RCC 7860 (cell line): ENCODE measurements around the gene MYLK.
A peak's percentile ranks its signal among the peaks of the same experiment; 100 is the strongest.

Source experiments
- DNase-seq: peaks from one replicate; pipeline ENCODE4 v3.0.0-alpha.2; 2015; ENCODE audit warnings: low spot score
- FAIRE-seq: peaks from 2 replicates; lab custom pipeline; 2012; peaks lifted over from hg19 to GRCh38; lab: Jason Lieb, UNC

Gene MYLK

GRCh38 chr3:123832692-123833397, 51.3 kb downstream of the MYLK start:
- DNase-seq (no peak), FAIRE-seq (no peak)

- DNase-seq (no peak), FAIRE-seq (no peak)
Measured at GRCh38 chr3:123831420-123831819, 52.7 kb downstream of the MYLK start.

GRCh38 chr3:123821920-123822319, 62.2 kb downstream of the MYLK start:
- FAIRE-seq (no peak), DNase-seq (no peak)

DNA sequence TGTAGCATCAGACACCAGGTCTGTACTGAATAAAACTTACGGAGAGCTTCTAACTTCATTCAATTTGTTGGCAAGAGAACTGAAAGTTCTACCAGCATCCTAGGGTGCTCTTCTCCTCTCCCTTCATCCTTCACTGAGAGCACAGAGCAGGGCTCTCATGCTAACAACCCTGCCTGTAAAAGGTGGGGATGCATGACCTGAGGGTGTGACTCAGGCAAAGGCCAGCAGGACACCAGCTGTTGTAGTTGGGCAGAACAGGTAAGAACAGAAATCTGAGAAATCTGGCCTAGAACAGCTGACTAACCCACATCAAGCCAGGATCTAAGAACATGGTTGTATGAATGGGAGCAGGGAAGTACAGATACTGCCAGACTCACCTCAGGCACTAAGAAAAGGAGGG, 64.2 kb downstream of the MYLK start:
- FAIRE-seq (no peak), DNase-seq (no peak)

DNA sequence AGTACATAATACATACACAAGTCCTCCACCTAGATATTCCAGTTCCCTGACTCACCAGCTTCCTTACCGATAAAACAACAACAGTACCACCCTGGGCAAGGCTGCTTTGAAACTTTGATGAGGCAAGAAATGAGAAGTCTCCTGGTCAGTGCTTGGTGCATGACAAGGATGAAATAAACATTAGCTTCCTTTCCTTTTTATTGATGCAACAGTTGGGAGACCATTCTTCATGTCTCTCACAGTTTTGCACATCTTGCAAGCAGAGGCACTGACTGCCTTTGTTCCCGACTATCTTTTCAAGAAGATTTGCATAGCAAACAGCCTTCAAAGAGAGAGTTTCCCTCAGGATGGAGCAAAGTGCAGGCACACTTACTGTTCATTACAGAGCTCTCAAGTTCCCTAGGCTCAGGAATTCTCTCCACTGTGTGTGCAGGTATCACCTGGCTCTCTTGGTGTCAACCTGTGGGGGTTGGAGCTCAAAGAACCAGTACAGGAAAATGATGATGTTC, 65.2 kb downstream of the MYLK start:
- DNase-seq (peak; percentile 33), FAIRE-seq (no peak)

DNA sequence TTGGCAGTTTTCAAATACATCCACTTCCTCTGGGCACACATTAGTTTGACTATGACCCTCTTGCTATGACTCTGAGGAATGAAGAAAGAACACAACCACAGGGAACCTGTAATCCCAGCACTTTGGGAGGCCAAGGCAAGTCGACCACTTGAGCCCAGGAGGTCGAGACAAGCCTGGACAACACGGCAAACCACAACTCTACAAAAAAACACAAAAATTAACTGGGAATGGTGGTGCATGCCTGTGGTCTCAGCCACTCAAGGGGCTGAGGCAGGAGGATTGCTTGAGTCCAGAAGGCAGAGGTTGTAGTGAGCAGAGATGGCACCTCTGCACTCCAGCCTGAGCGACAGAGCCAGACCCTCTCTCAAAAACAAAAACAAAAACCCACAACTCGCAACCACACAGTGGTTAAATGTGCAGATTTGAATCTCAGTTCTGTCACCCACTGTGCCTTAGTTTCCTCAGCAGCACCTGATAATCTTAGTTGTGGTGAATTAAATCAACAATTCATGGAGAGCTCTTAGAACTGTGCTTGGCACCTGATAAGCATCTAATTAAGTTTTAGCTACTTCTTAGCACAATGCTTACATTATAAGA, 65.7 kb downstream of the MYLK start:
- no peak for FAIRE-seq
- peak; percentile 21 for DNase-seq

GRCh38 chr3:123817413-123817812, 66.7 kb downstream of the MYLK start:
- FAIRE-seq, result no peak
- DNase-seq, result no peak

DNA sequence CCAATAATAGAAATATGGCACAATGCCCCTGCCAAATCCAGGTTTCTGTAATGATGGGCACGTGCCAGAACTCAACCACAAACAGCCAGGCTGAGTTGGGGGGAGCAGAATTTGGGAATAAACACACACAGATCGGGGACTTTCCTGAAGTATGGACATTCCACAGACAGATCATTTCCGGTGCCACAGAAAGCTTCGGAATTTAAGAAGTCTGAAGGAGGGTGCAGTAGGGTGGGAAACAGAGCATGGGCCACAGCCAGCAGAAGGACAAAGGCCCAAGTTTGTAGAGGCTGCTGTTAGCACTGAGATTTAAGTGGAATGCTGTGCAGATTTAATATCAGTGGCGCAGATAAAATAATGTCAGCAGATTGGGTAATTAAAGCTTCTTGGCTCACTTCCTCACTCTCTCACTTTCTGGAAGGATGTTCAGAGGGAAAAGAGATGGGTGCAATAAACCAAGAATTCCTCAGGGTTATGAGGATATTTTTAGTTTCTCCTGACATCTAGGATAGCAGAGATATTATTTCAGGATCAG, 67.4 kb downstream of the MYLK start:
- FAIRE-seq, result no peak

GRCh38 chr3:123815981-123816380, 68.2 kb downstream of the MYLK start:
- no peak for DNase-seq
- no peak for FAIRE-seq

More for the DNA sequence above, 67.4 kb downstream of the MYLK start:
- DNase-seq, result peak; percentile 60

DNA sequence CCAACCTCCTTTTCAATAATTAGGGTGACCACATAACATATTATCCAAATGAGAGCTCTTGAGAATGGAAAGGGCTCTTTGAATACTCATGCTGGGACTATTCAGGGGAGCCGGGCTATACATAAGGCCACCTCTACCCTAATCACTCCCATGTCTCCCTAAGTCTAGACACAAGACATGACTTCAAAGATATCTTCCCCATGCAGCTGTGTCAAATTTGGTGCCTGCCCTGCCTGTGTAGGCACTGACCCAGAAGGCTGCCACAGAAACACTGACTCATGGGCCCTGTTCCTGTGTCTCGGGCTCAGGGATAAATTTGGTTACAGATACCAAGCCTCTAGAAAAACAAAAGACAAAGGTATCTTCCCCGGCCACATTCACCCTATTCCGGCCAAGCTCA, 70.3 kb downstream of the MYLK start:
- FAIRE-seq, result no peak
- no peak for DNase-seq

- FAIRE-seq (no peak), DNase-seq (no peak)
Measured at GRCh38 chr3:123809597-123809996, 74.5 kb downstream of the MYLK start.

DNA sequence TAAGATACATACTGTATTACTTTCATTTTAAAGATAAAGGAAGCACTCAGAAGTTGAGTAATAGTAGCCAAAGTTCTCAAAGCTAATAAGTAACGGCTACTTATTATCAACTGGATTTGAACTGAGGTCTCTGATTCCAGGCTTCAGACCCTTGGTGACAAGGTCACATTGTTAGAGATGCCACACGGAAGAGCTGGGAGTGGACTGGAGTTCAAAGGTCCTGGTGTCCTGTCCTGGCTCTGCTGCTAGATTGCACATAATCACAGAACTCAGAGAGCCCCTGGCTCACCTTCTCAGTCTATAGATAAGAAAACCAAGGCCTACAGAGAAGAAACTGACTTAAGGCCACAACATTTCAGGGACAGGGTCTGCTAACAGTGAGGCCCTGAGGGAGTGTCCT, 75.3 kb downstream of the MYLK start:
- no peak for DNase-seq
- no peak for FAIRE-seq

DNA sequence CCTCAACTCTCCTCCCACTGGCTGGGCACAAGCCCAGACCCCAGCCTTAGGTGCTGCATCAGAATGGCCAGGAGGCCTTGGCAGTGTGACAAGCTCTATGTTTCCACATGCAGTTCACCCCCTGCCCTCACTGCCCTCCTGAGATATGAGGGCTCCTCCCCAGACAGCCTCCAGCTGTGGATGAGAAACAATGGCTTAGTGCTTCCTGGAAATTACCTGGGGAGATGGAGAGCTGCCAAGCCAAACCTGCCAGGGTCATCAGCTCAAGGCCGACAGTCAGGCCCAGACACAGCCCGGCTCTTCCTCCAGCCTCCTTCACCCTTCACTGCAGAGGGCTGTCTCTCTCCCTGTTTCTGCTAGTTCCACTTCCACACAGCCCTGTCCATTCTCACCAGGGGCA, 76.3 kb downstream of the MYLK start:
- DNase-seq, result no peak
- FAIRE-seq, result no peak

DNA sequence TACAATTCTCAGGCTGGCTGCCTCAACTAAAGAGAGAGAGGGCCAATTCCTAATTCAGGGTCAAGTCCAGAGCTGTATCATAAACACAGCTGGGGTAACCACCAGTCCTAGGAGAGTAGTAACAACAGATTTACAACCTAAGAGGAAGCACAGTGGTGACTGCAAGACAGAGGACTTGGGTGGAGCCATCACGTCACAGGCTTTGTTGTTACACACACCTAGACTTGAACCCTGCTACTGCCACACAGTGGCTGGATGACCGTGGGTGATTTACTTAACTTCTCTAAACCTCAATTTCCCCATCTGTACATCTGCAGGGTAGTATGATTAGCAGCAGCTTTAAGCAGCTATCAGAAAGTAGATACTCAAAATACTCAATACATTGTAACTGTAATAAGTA, 78.6 kb downstream of the MYLK start:
- no peak for FAIRE-seq

DNA sequence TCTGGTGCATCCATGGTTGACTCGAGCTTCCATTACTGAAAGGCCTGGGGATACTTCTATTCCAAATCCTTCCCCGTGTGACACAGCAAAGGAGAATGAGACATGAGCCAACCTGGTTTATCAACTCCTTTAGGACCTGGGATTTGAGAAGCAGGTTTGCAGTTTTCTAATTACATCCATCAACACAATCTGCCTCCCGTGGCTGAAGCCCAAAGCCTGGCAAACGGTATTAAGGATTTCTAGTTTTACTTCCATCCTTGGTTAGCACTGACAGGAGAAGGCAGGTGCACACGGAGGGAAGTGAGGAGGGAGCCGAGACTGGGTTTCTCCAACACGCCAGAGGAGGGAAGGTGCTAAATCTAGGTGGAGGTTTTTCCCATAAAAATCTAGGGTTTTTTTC, 79.0 kb downstream of the MYLK start:
- FAIRE-seq (no peak), DNase-seq (no peak)

More for the DNA sequence above, 78.6 kb downstream of the MYLK start:
- DNase-seq, result no peak

DNA sequence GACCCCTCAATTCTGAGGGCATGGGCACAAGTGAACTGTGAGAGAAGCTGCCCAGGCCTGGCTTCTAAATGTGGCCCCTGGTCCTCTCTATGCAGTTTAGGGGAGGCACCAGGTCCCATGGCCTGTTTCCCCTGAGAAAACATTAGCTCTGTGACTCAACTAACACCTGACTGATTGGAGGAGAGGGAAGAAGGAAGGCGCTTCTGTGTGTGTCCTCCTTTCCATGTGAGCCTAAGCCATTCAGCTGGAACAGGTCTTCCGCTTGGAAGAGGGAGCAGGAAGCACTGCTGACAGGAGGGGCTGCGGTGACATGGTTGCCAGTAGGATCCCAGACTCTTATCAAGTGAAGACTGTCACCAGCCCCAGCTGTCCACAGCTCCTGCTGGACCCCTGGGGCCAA, 79.5 kb downstream of the MYLK start:
- DNase-seq (no peak), FAIRE-seq (no peak)

DNA sequence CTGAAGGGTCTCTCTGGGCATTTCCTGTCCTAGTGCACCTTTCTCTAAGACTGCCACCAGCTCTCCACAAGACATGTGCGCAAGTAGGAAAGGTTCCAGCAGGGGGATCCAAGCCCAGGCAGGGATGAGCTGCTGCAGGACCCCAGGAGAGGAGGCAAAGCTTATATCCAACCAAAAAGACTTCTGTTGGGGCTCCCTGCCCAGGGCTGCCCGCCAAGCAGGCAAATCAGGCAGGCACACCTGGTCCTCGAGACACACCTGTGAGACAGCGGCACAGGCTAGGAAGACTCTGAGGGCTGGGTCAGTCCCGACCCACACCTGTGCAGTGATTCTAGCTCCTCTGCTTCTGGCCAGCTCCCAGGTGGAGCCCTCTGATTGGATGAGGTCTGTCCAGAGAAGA, 80.6 kb downstream of the MYLK start:
- no peak for FAIRE-seq
- DNase-seq, result no peak

DNA sequence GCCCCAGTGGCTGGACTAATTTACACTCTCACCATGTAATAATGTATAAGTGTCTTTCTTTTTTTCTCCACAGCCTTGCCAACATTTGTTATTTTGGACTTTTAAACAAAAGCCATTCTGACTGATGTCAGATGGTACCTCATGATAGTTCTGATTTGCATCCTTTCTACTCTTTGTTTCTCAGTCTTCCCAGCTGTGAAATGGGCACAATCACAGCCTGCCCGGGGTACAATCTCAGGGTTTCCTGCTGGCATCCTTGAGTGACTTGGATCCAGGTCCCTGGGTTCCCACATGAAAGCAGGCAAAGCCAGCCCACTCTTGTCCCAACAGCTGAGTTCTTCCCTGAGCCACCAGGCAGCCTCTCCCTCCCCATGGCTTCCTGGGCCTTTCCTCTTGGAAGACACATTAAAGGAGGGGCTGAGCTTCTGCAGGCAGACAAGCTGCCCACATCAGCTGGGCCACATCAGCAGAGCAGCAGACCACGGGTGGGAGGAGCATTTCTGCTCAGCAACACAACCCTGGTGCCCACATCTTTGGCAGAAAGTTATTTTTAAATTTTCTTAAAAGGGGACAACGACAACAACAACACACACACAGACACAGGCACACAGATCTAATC, 82.0 kb downstream of the MYLK start:
- FAIRE-seq, result no peak
- DNase-seq, result no peak

DNA sequence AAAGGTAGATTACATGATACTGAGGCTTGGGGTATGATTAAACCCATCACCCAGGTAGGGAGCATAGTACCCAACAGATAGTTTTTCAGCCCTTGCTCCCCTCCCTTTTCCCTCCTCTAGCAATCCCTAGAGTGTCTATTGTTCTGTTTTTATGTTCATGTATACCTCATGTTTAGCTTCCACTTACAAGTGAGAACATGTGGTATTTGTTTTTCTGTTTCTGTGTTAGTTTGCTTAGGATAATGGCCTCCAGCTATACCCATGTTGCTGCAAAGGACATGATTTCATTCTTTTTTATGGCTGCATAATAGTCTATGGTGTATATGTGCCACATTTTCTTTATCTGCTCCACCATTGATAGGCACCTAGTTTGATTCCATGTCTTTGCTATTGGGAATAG, 82.7 kb downstream of the MYLK start:
- DNase-seq (no peak), FAIRE-seq (no peak)

DNA sequence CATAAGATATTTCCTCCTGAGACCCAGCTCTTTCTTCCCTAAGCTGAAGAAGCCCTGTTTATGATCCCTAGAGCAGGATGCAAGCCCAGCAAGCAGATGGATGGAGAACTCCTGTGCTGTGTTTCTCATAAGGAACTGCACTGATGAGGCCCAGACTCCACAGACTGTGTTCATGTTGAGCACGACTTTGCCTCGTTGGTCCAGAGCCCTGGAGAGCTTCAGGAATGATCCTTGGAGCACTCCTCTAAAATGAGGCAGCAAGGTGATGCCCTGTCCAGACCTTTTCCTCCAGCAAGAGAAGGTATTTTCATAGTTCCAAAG, 83.8 kb downstream of the MYLK start:
- no peak for FAIRE-seq
- DNase-seq, result no peak

DNA sequence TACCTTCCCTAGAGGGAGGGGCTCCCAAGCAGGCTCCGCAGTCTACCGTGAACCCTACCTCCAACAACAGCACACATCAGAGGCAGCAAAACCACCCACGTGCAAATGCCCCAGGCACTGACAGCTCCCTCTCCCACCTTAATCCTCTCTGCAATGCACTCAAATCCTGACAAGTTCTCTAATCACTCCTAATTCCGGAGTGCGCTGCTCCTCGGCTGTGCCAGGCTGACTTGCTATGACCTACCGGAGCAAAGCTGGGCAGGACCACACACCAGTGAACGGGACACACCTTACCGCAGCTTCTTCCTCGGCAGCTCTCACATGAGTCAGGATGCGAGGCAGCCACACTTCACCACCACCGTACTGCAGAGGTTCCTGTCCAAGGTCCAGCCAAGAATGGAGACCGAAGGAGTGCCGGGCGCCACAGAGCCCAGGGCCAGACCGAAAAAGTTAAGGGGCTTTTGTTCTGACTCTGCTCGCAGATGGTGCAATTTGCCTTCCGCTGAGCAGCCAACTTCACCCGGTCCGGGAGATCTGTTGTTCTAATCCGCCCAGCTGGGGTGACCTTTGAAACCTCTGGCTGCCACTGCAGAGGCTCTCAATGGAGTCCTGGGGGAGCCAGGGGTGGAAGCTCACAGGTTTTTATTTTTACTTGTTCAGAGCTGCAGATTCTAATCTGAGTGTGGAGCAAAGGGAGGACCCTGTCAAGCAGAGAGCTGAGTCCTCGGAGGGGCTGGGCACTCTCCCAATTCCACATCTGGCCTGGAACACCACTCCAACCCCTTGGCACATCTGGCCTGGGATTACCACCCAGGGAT, 84.4 kb downstream of the MYLK start:
- no peak for DNase-seq
- no peak for FAIRE-seq
